ENCODE measurements around the gene ACMSD.

ACMSD gene

GRCh38 chr2:134919341-134920210, 81.2 kb downstream of the ACMSD start:
- H3K4me1 ChIP-seq (ENCODE audit: control insufficient read depth, insufficient read depth, low read length, poor library complexity, severe bottlenecking): peaks cover 4% of the 10 kb centered on the region
- 0 to 1% methylated on average over 13 to 17 of the region's 30 CpGs for WGBS, 2 experiments (ENCODE audit: insufficient coverage in 2 of 2)
- peak overlapping the region; percentile 93 for H3K4me3 ChIP-seq (ENCODE audit: extremely low read depth, insufficient read depth, low read length, poor library complexity, severe bottlenecking)
- H3K36me3 ChIP-seq (ENCODE audit: control insufficient read depth, insufficient read depth, low read length): peaks cover 19% of the 10 kb centered on the region
- H3K9me3 ChIP-seq (ENCODE audit: control insufficient read depth, low read length): no peaks in the 10 kb centered on the region
- H3K27ac ChIP-seq (ENCODE audit: low read depth, low read length, severe bottlenecking): peak overlapping the region; percentile 99

GRCh38 chr2:134924912-134925311, 86.5 kb downstream of the ACMSD start:
- no peaks in the 10 kb centered on the region for H3K9me3 ChIP-seq (ENCODE audit: control insufficient read depth, low read length)
- peaks cover 41% of the 10 kb centered on the region for H3K36me3 ChIP-seq (ENCODE audit: control insufficient read depth, insufficient read depth, low read length)
- H3K4me3 ChIP-seq (ENCODE audit: extremely low read depth, insufficient read depth, low read length, poor library complexity, severe bottlenecking): no peak overlapping the region
- H3K27ac ChIP-seq (ENCODE audit: low read depth, low read length, severe bottlenecking): no peak overlapping the region
- WGBS, 2 experiments (ENCODE audit: insufficient coverage in 2 of 2): no CpG with 5 or more reads among the region's 1 CpG
- peaks cover 2% of the 10 kb centered on the region for H3K4me1 ChIP-seq (ENCODE audit: control insufficient read depth, insufficient read depth, low read length, poor library complexity, severe bottlenecking)

- no peak overlapping the region for H3K4me3 ChIP-seq (ENCODE audit: extremely low read depth, insufficient read depth, low read length, poor library complexity, severe bottlenecking)
- H3K4me1 ChIP-seq (ENCODE audit: control insufficient read depth, insufficient read depth, low read length, poor library complexity, severe bottlenecking): peaks cover 2% of the 10 kb centered on the region
- no peaks in the 10 kb centered on the region for H3K9me3 ChIP-seq (ENCODE audit: control insufficient read depth, low read length)
- WGBS, 2 experiments (ENCODE audit: insufficient coverage in 2 of 2): 96 to 100% methylated on average over 2 to 3 of the region's 3 CpGs
- peaks cover 50% of the 10 kb centered on the region for H3K36me3 ChIP-seq (ENCODE audit: control insufficient read depth, insufficient read depth, low read length)
- H3K27ac ChIP-seq (ENCODE audit: low read depth, low read length, severe bottlenecking): no peak overlapping the region
Measured at GRCh38 chr2:134926231-134926931, 88.0 kb downstream of the ACMSD start.

- no CpG with 5 or more reads among the region's 3 CpGs for WGBS, 2 experiments (ENCODE audit: insufficient coverage in 2 of 2)
- H3K9me3 ChIP-seq (ENCODE audit: control insufficient read depth, low read length): no peaks in the 10 kb centered on the region
- H3K4me1 ChIP-seq (ENCODE audit: control insufficient read depth, insufficient read depth, low read length, poor library complexity, severe bottlenecking): peaks cover 2% of the 10 kb centered on the region
- no peak overlapping the region for H3K27ac ChIP-seq (ENCODE audit: low read depth, low read length, severe bottlenecking)
- no peak overlapping the region for H3K4me3 ChIP-seq (ENCODE audit: extremely low read depth, insufficient read depth, low read length, poor library complexity, severe bottlenecking)
- peaks cover 57% of the 10 kb centered on the region for H3K36me3 ChIP-seq (ENCODE audit: control insufficient read depth, insufficient read depth, low read length)
Measured at GRCh38 chr2:134927195-134927594, 88.8 kb downstream of the ACMSD start.

- WGBS, 2 experiments (ENCODE audit: insufficient coverage in 2 of 2): 90 to 100% methylated on average over 2 to 3 of the region's 3 CpGs
- Histone ChIP-seq H3K4me3 (ENCODE audit: extremely low read depth, insufficient read depth, low read length, poor library complexity, severe bottlenecking) (no peak overlapping the region), H3K36me3 (ENCODE audit: control insufficient read depth, insufficient read depth, low read length) (peaks cover 56% of the 10 kb centered on the region), H3K27ac (ENCODE audit: low read depth, low read length, severe bottlenecking) (no peak overlapping the region), H3K4me1 (ENCODE audit: control insufficient read depth, insufficient read depth, low read length, poor library complexity, severe bottlenecking) (peaks cover 4% of the 10 kb centered on the region), H3K9me3 (ENCODE audit: control insufficient read depth, low read length) (no peaks in the 10 kb centered on the region)
Measured at GRCh38 chr2:134932864-134933526, 94.6 kb downstream of the ACMSD start.

- Histone ChIP-seq H3K27ac (ENCODE audit: low read depth, low read length, severe bottlenecking) (no peak overlapping the region), H3K4me1 (ENCODE audit: control insufficient read depth, insufficient read depth, low read length, poor library complexity, severe bottlenecking) (peaks cover 4% of the 10 kb centered on the region), H3K9me3 (ENCODE audit: control insufficient read depth, low read length) (no peaks in the 10 kb centered on the region), H3K4me3 (ENCODE audit: extremely low read depth, insufficient read depth, low read length, poor library complexity, severe bottlenecking) (no peak overlapping the region), H3K36me3 (ENCODE audit: control insufficient read depth, insufficient read depth, low read length) (peaks cover 58% of the 10 kb centered on the region)
- no CpG with 5 or more reads among the region's 1 CpG for WGBS, 2 experiments (ENCODE audit: insufficient coverage in 2 of 2)
Measured at GRCh38 chr2:134933732-134934131, 95.3 kb downstream of the ACMSD start.

GRCh38 chr2:134934150-134934549, 95.7 kb downstream of the ACMSD start:
- H3K36me3 ChIP-seq (ENCODE audit: control insufficient read depth, insufficient read depth, low read length): peaks cover 60% of the 10 kb centered on the region

GRCh38 chr2:134934641-134935040, 96.2 kb downstream of the ACMSD start:
- Histone ChIP-seq H3K36me3 (ENCODE audit: control insufficient read depth, insufficient read depth, low read length) (peaks cover 63% of the 10 kb centered on the region), H3K9me3 (ENCODE audit: control insufficient read depth, low read length) (no peaks in the 10 kb centered on the region), H3K27ac (ENCODE audit: low read depth, low read length, severe bottlenecking) (no peak overlapping the region), H3K4me1 (ENCODE audit: control insufficient read depth, insufficient read depth, low read length, poor library complexity, severe bottlenecking) (peaks cover 4% of the 10 kb centered on the region), H3K4me3 (ENCODE audit: extremely low read depth, insufficient read depth, low read length, poor library complexity, severe bottlenecking) (no peak overlapping the region)
- WGBS, 2 experiments (ENCODE audit: insufficient coverage in 2 of 2): 89% methylated on average over 1 of the region's 1 CpG; no CpG with 5 or more reads in 1 of the 2 experiments

More at GRCh38 chr2:134934150-134934549, 95.7 kb downstream of the ACMSD start:
- Histone ChIP-seq H3K4me1 (ENCODE audit: control insufficient read depth, insufficient read depth, low read length, poor library complexity, severe bottlenecking) (peaks cover 4% of the 10 kb centered on the region), H3K27ac (ENCODE audit: low read depth, low read length, severe bottlenecking) (no peak overlapping the region), H3K9me3 (ENCODE audit: control insufficient read depth, low read length) (no peaks in the 10 kb centered on the region), H3K4me3 (ENCODE audit: extremely low read depth, insufficient read depth, low read length, poor library complexity, severe bottlenecking) (no peak overlapping the region)
- no CpG with 5 or more reads among the region's 2 CpGs for WGBS, 2 experiments (ENCODE audit: insufficient coverage in 2 of 2)

GRCh38 chr2:134936691-134937090, 98.3 kb downstream of the ACMSD start:
- Histone ChIP-seq H3K36me3 (ENCODE audit: control insufficient read depth, insufficient read depth, low read length) (peaks cover 66% of the 10 kb centered on the region), H3K9me3 (ENCODE audit: control insufficient read depth, low read length) (no peaks in the 10 kb centered on the region), H3K4me3 (ENCODE audit: extremely low read depth, insufficient read depth, low read length, poor library complexity, severe bottlenecking) (no peak overlapping the region), H3K27ac (ENCODE audit: low read depth, low read length, severe bottlenecking) (no peak overlapping the region), H3K4me1 (ENCODE audit: control insufficient read depth, insufficient read depth, low read length, poor library complexity, severe bottlenecking) (peaks cover 4% of the 10 kb centered on the region)
- 94 to 95% methylated on average over 2 of the region's 4 CpGs for WGBS, 2 experiments (ENCODE audit: insufficient coverage in 2 of 2)

- Histone ChIP-seq H3K4me1 (ENCODE audit: control insufficient read depth, insufficient read depth, low read length, poor library complexity, severe bottlenecking) (no peaks in the 10 kb centered on the region), H3K27ac (ENCODE audit: low read depth, low read length, severe bottlenecking) (no peak overlapping the region), H3K36me3 (ENCODE audit: control insufficient read depth, insufficient read depth, low read length) (peaks cover 74% of the 10 kb centered on the region), H3K4me3 (ENCODE audit: extremely low read depth, insufficient read depth, low read length, poor library complexity, severe bottlenecking) (no peak overlapping the region), H3K9me3 (ENCODE audit: control insufficient read depth, low read length) (no peaks in the 10 kb centered on the region)
- WGBS, 2 experiments (ENCODE audit: insufficient coverage in 2 of 2): no CpG with 5 or more reads among the region's 2 CpGs
Measured at GRCh38 chr2:134943540-134943939, 105.1 kb downstream of the ACMSD start.
